Measurements from ENCODE around the gene MRPS34. TPM values are rescaled to one million over a fixed set of nuclear protein-coding genes. Genes with fewer than 3 reads are reported as not detected.

Gene MRPS34
- total and polyA plus RNA-seq, 10 of the 15 experiments (the other 5 are each of a cell fraction or from before 2014, with no cell fraction given), result 3.6 to 285 (median 147) TPM

- no peak overlapping the region for H2AFZ ChIP-seq (ENCODE audit: control insufficient read depth, low read depth, low read length)
- ChIA-PET CTCF (no interaction called here), SMC1A (ENCODE audit: uncharacterized antibody, unreplicated experiment) (no interaction called here), POLR2A (no interaction called here), RAD21 (ENCODE audit: unreplicated experiment) (no interaction called here)
- FAIRE-seq (no peak), DNase-seq (ENCODE audit: low read depth, low spot score) (no peak), ATAC-seq (no peak)
- H4K20me1 ChIP-seq (ENCODE audit: control insufficient read depth, insufficient read depth), result no peaks in the 10 kb centered on the region; the same call in 1 of the 2 replicates
- no peaks in the 10 kb centered on the region for H3K27me3 ChIP-seq (replicated peaks in 1 of 2; ENCODE audit: control insufficient read depth in 2 of 2, insufficient read depth in 2 of 2, low read length in 1 of 2)
- no peak overlapping the region for H3K9ac ChIP-seq (ENCODE audit: control insufficient read depth, insufficient read depth, low read length)
- H3K4me3 ChIP-seq, result no peak overlapping the region
- TF ChIP-seq TAF1 (IDR thresholded peaks at IDR 0.05; ENCODE audit: borderline replicate concordance, low read depth, low read length) (no peak), ZBED1 (IDR thresholded peaks at IDR 0.05; ENCODE audit: borderline replicate concordance) (no peak), YY1 (IDR thresholded peaks at IDR 0.05; ENCODE audit: low read depth, low read length) (no peak), ZNF622 (IDR thresholded peaks at IDR 0.05) (no peak), TCF7 (IDR thresholded peaks at IDR 0.05; ENCODE audit: borderline replicate concordance) (no peak), HDAC2 (IDR thresholded peaks at IDR 0.05) (no peak), IKZF2 (IDR thresholded peaks at IDR 0.05) (no peak), SIX5 (IDR thresholded peaks at IDR 0.05; ENCODE audit: low read depth, low read length, severe bottlenecking) (no peak), BMI1 (IDR thresholded peaks at IDR 0.05; ENCODE audit: borderline replicate concordance) (no peak), PML (IDR thresholded peaks at IDR 0.05; ENCODE audit: low read length) (no peak), NR2C1 (IDR thresholded peaks at IDR 0.05) (no peak), ZNF384 (IDR thresholded peaks at IDR 0.05; ENCODE audit: borderline replicate concordance, low read depth, low read length) (no peak), ZNF207 (IDR thresholded peaks at IDR 0.05; ENCODE audit: borderline replicate concordance) (no peak), IRF3 (IDR thresholded peaks at IDR 0.05) (no peak), E2F4 (IDR thresholded peaks at IDR 0.05; ENCODE audit: low read depth, low read length) (no peak)
- H3K4me2 ChIP-seq (ENCODE audit: control insufficient read depth, insufficient read depth), result no peak overlapping the region
- intact Hi-C loops (cut with micrococcal nuclease; ENCODE audit: unreplicated experiment), result no loop called here
- peaks cover 9 to 36% of the 10 kb centered on the region in 2 experiments for H3K36me3 ChIP-seq (ENCODE audit: control insufficient read depth in 2 of 2, insufficient read depth in 2 of 2, low read length in 1 of 2)
- no TSS peak for BruUV-seq (replicated peaks)
- no peaks in the 10 kb centered on the region; the same call in 2 of the 3 replicates for H3K9me3 ChIP-seq (replicated peaks; ENCODE audit: control insufficient read depth, insufficient read depth, low read length)
- in situ Hi-C loops (cut with MboI), result no loop called here
- no peaks in the 10 kb centered on the region; the same call in none of the 2 replicates for H3K79me2 ChIP-seq (ENCODE audit: control insufficient read depth, insufficient read depth, low read length)
- no peaks in the 10 kb centered on the region for H3K4me1 ChIP-seq (ENCODE audit: control insufficient read depth, insufficient read depth, low read length)
- WGBS (ENCODE audit: insufficient coverage, insufficient replicate concordance, low lambda C conversion rate, missing lambda C conversion rate), result 97% methylated on average over 18 of the region's 18 CpGs
- no peak overlapping the region for H3K27ac ChIP-seq (ENCODE audit: control insufficient read depth, insufficient read depth)
Measured at GRCh38 chr16:1729026-1729425, 43.9 kb downstream of the MRPS34 start.

Data from GM12878 (cell line).